GM12892 (cell line): ENCODE measurements around the gene BZW1.

ENCODE experiments used
- POLR2A ChIP-seq: IDR thresholded peaks from 2 replicates; pipeline ENCODE4 v1.6.1; 2011; ENCODE audit warnings: low read depth, low read length, control low read depth
- POLR2AphosphoS5 ChIP-seq: IDR thresholded peaks from 2 replicates; pipeline ENCODE4 v1.6.1; 2011; ENCODE audit warnings: low read depth, low read length, control low read depth
- TAF1 ChIP-seq: IDR thresholded peaks from 2 replicates; pipeline ENCODE4 v1.6.1; 2011; ENCODE audit warnings: low read depth, mild to moderate bottlenecking, control low read depth, low read length, borderline replicate concordance

GRCh38 chr2:200767111-200767885 is 44.4 kb upstream of the BZW1 start:
- TF ChIP-seq POLR2A (no peak), TAF1 (no peak), POLR2AphosphoS5 (no peak)
